Panc1 (cell line): Measurements from ENCODE around the gene CRELD1. TPM values are rescaled to one million over a fixed set of nuclear protein-coding genes. Genes with fewer than 3 reads are reported as not detected.

Experiments
- ATAC-seq: fragments of 200-7000 bp; cut with Tn5 transposase; 2 replicates; pipeline ENCODE4 v1.9.1; 2020; ENCODE audit warnings: mild to moderate bottlenecking, moderate library complexity
- BruUV-seq: library from RNA; stranded (reverse); fragments of 400-500 nt; replicated peaks from 2 replicates; lab custom pipeline; 2021; lab: Mats Ljungman, UMichigan
- CTCF ChIA-PET: fragments of 300-600 bp; sonication (Branson Sonifier 250); formaldehyde crosslinking; loops from one replicate; lab custom pipeline; 2022; ENCODE audit warnings: antibody characterized with exemption; lab: Charles Lee
- POLR2A ChIA-PET: fragments of 300-600 bp; sonication (Branson Sonifier 250); formaldehyde crosslinking; loops from one replicate; lab custom pipeline; 2022; ENCODE audit warnings: antibody characterized with exemption; lab: Charles Lee
- DNase-seq: peaks from one replicate; pipeline ENCODE4 v3.0.0-alpha.2; 2010; ENCODE audit warnings: low read depth, low spot score
- H3K27ac ChIP-seq: 2 replicates; pipeline ENCODE4 v1.5.1; 2011; ENCODE audit warnings: mild to moderate bottlenecking, low read length, inconsistent platforms
- H3K27me3 ChIP-seq: fragments of 200-500 bp; sonication (Bioruptor generic); 2 replicates; pipeline ENCODE4 v1.6.0; 2014; ENCODE audit warnings: low read length, inconsistent platforms; ENCODE audit not compliant: control insufficient read depth, insufficient read depth
- H3K36me3 ChIP-seq: fragments of 200-500 bp; sonication (Bioruptor generic); 2 replicates; pipeline ENCODE4 v1.5.1; 2014; ENCODE audit warnings: inconsistent platforms, mild to moderate bottlenecking, low read length, moderate library complexity; ENCODE audit not compliant: control insufficient read depth, insufficient read depth
- H3K4me1 ChIP-seq: 2 replicates; pipeline ENCODE4 v1.5.1; 2011; ENCODE audit warnings: inconsistent platforms, mild to moderate bottlenecking, low read length, moderate library complexity; ENCODE audit not compliant: control insufficient read depth, insufficient read depth
- H3K4me3 ChIP-seq, 2 experiments: 2 replicates each; pipeline ENCODE4 v1.5.1; 2011 to 2012; ENCODE audit warnings: low read depth in 2 of 2, low read length in 2 of 2, mild to moderate bottlenecking in 2 of 2, inconsistent platforms in 1 of 2, moderate library complexity in 1 of 2
- H3K9me3 ChIP-seq: fragments of 200-500 bp; sonication (Bioruptor generic); 2 replicates; pipeline ENCODE4 v1.5.1; 2014; ENCODE audit warnings: low read depth, mild to moderate bottlenecking, inconsistent platforms, low read length, moderate library complexity; ENCODE audit not compliant: control insufficient read depth, insufficient read depth
- CTCF ChIP-seq: fragments of 450-650 bp; IDR thresholded peaks from 2 replicates; pipeline ENCODE4 v1.5.1; 2017; ENCODE audit warnings: mild to moderate bottlenecking
- POLR2AphosphoS5 ChIP-seq: IDR thresholded peaks from 2 replicates; pipeline ENCODE4 v1.6.1; 2012; ENCODE audit warnings: mild to moderate bottlenecking, low read depth, low read length, moderate library complexity
- REST ChIP-seq, 2 experiments: IDR thresholded peaks; 2 replicates each; pipeline ENCODE4 v1.6.1; 2011 to 2012; ENCODE audit warnings: low read depth in 2 of 2, control low read depth in 1 of 2, low read length in 1 of 2, mild to moderate bottlenecking in 1 of 2, moderate library complexity in 1 of 2; ENCODE audit not compliant: insufficient read depth in 1 of 2
- SIN3A ChIP-seq: IDR thresholded peaks from 2 replicates; pipeline ENCODE4 v1.6.1; 2012; ENCODE audit warnings: low read depth, mild to moderate bottlenecking, low read length, moderate library complexity, borderline replicate concordance; ENCODE audit not compliant: insufficient read depth
- TCF7L2 ChIP-seq: IDR thresholded peaks from 2 replicates; pipeline ENCODE4 v1.6.1; 2011; ENCODE audit warnings: mild to moderate bottlenecking, low read depth, low read length, inconsistent platforms
- in situ Hi-C: cut with HindIII; loops from 2 replicates; pipeline ENCODE4 v1.10.0; 2016; ENCODE audit warnings: low sequenced_read_pairs, low pct_unique_long_range_greater_than_20kb
- intact Hi-C: fragments of 100-400 bp; cut with micrococcal nuclease; formaldehyde crosslinking; loops from one replicate; pipeline ENCODE4 v1.10.0; 2022; ENCODE audit not compliant: unreplicated experiment
- total RNA-seq: library from RNA; stranded (reverse); gene quantifications from one replicate; pipeline ENCODE4 v1.2.1, GENCODE V29; 2021; ENCODE audit not compliant: unreplicated experiment

The CRELD1 gene
- total RNA-seq, 1 experiment from 2014 or later, result 15.4 TPM

GRCh38 chr3:9969632-9970019 lies 36.0 kb downstream of the CRELD1 start:
- Histone ChIP-seq H3K27ac (no peak overlapping the region), H3K4me1 (0 out of 2 replicates have a peak, but pooled peaks cover 4% of the 10 kb centered on the region), H3K27me3 (no peaks in the 10 kb centered on the region), H3K9me3 (no peaks in the 10 kb centered on the region), H3K36me3 (peaks cover 6% of the 10 kb centered on the region), H3K4me3 (no peak overlapping the region)
- TF ChIP-seq SIN3A (no peak), POLR2AphosphoS5 (no peak)
- no peak for DNase-seq
- no peak for ATAC-seq
- ChIA-PET CTCF (no interaction called here), POLR2A (no interaction called here)
- in situ Hi-C loops, result no loop called here
- BruUV-seq, result no TSS peak
- intact Hi-C loops, result no loop called here

- in situ Hi-C loops, result no loop called here
- Histone ChIP-seq H3K36me3 (peaks cover 6% of the 10 kb centered on the region), H3K4me1 (0 out of 2 replicates have a peak, but pooled peaks cover 4% of the 10 kb centered on the region), H3K9me3 (no peaks in the 10 kb centered on the region), H3K4me3 (no peak overlapping the region), H3K27ac (no peak overlapping the region), H3K27me3 (no peaks in the 10 kb centered on the region)
- ChIA-PET CTCF (no interaction called here), POLR2A (no interaction called here)
- BruUV-seq, result no TSS peak
- intact Hi-C loops, result no loop called here
- ATAC-seq, result peak; percentile 73
- no peak for DNase-seq
- TF ChIP-seq TCF7L2 (no peak), REST (IDR thresholded peaks at IDR 0.05; ENCODE audit: insufficient read depth in 1 of 2, low read depth in 2 of 2, low read length in 1 of 2) (no peak), CTCF (no peak), SIN3A (no peak)
Measured at GRCh38 chr3:9970020-9970652, 36.5 kb downstream of the CRELD1 start.
